Mesothelial cell of epicardium (in vitro differentiated cells): ENCODE data around the gene SMARCE1. TPM values are rescaled to one million over a fixed set of nuclear protein-coding genes. Genes with fewer than 3 reads are reported as not detected.

ENCODE experiments used
- DNase-seq, 2 experiments: peaks; one replicate each; pipeline ENCODE4 v3.0.0; 2021; ENCODE audit warnings: low spot score in 2 of 2; ENCODE audit not compliant: unreplicated experiment in 2 of 2
- H3K27ac Mint-ChIP-seq: 2 replicates; pipeline ENCODE4 v1.8.0; 2021; ENCODE audit warnings: mixed read lengths
- H3K27me3 Mint-ChIP-seq: 2 replicates; pipeline ENCODE4 v1.8.0; 2021; ENCODE audit warnings: low read depth, mixed read lengths
- H3K36me3 Mint-ChIP-seq: 2 replicates; pipeline ENCODE4 v1.8.0; 2021; ENCODE audit warnings: mixed read lengths
- H3K4me1 Mint-ChIP-seq: 2 replicates; pipeline ENCODE4 v1.8.0; 2021; ENCODE audit warnings: mixed read lengths
- H3K4me3 Mint-ChIP-seq: 2 replicates; pipeline ENCODE4 v1.8.0; 2021; ENCODE audit warnings: mild to moderate bottlenecking, moderate library complexity, mixed read lengths
- H3K9me3 Mint-ChIP-seq: 2 replicates; pipeline ENCODE4 v1.8.0; 2021; ENCODE audit warnings: mixed read lengths
- total RNA-seq: library from RNA; stranded (reverse); gene quantifications from 3 replicates; pipeline ENCODE4 v1.2.1, GENCODE V29; 2021
- TF ChIP-seq, protein P1 (sequence below): fragments of 200-600 bp; sonication (generic); IDR thresholded peaks from one replicate; pipeline ENCODE4 v1.5.0; 2021; ENCODE audit warnings: antibody characterized with exemption; ENCODE audit not compliant: unreplicated experiment

The SMARCE1 gene
- total RNA-seq, 1 donor from 2014 or later: 163 TPM

DNA sequence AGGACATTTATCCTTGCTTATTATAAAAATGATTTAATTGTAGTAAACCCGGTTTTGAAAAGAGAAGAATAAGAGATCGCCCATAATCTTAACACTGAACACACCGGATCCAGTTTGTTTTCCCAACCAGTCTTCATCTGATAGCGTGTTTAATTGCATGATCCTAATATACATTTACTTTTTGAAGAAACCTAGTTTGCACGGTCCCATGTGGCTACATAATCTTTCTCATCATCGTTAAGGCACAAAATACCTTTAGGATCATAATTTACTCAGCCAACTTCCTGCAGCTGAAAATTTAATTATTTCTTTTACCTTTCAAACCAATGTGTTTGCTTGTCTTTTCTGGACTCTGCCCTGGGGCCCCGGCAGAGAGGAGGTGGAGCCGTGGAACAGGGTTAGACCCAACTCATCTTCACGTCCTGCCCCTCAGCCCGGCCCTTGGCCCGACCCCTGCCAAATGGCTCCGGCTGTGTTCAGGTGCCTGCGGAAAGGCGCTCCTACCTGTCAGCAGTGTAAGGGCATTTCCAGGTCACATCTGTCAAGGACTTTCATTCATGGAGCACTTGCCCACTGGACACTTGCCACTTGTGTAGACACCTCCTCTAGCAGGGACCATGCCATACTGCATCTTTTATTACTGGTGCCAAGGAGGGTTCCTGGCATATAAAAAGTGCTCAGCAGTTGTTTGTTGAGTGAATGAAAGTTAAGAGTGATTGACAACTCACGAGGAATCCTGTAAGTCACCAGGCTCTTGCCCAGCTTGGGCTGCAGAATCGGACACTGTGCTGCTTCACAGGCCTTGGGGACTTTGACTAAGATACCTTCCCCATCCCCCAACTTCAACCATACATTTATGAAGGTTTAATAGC lies 28.6 kb downstream of the SMARCE1 start:
- Mint-ChIP-seq H3K36me3 (no peaks in the 10 kb centered on the region), H3K9me3 (no peaks in the 10 kb centered on the region), H3K27ac (no peak overlapping the region), H3K4me3 (no peak overlapping the region), H3K27me3 (peaks cover 6% of the 10 kb centered on the region), H3K4me1 (peaks cover 14% of the 10 kb centered on the region)
- TF ChIP-seq, protein P1, sequence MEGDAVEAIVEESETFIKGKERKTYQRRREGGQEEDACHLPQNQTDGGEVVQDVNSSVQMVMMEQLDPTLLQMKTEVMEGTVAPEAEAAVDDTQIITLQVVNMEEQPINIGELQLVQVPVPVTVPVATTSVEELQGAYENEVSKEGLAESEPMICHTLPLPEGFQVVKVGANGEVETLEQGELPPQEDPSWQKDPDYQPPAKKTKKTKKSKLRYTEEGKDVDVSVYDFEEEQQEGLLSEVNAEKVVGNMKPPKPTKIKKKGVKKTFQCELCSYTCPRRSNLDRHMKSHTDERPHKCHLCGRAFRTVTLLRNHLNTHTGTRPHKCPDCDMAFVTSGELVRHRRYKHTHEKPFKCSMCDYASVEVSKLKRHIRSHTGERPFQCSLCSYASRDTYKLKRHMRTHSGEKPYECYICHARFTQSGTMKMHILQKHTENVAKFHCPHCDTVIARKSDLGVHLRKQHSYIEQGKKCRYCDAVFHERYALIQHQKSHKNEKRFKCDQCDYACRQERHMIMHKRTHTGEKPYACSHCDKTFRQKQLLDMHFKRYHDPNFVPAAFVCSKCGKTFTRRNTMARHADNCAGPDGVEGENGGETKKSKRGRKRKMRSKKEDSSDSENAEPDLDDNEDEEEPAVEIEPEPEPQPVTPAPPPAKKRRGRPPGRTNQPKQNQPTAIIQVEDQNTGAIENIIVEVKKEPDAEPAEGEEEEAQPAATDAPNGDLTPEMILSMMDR: no peak
- DNase-seq: no peak

DNA sequence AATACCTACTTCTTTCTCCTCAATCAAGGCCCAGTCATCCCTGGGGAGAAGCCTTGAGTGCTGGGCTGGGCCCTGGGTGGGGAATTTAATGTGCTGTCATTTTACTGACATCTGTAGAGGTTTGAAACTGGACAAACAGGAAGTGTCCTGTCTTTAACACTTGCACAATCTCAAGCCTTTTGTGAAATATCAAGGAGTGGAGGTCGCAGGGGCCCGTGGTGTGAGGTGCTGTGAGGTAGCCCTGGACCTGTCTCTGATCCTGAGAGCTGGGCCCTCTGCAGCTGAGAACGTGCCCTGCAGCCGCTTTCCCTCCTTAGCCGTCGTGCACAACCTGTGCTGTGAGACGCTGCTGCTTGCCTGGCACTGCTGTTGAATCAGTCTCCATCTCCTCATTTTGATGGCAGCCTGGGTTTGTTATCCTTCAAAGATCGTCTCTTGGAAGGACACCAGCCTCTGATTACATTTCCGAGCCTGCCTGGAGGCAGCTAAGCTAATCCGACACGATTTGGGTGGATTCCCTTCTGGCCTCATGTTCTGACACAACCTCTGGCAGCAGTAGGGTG lies 29.9 kb downstream of the SMARCE1 start:
- Mint-ChIP-seq H3K4me3 (no peak overlapping the region), H3K9me3 (no peaks in the 10 kb centered on the region), H3K27me3 (peaks cover 10% of the 10 kb centered on the region), H3K36me3 (no peaks in the 10 kb centered on the region), H3K4me1 (peaks cover 14% of the 10 kb centered on the region), H3K27ac (no peak overlapping the region)
- DNase-seq: no peak
- TF ChIP-seq, protein P1: no peak

DNA sequence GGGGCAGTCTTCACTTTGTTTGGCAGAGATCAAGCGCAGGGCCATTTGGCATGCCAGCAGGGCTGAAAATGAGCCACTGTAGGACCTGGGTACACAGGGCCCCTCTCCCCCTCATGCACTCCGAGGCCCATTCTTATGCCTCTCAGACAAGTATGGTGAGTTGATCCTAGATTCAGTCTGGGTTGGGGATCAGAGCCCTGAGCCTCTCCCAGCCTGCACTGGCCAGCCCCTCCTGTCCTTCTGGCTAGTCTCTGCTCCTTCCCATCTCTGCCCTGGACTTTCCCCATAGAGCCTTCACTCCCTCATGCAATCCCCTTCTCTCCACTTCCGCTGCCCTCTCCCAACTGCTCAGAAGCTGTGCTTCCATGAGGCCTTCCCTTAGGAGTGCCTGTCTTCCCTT lies 31.0 kb downstream of the SMARCE1 start:
- no peak overlapping the region for H3K4me3 Mint-ChIP-seq
- no peaks in the 10 kb centered on the region for H3K36me3 Mint-ChIP-seq
- TF ChIP-seq, protein P1: no peak
- no peaks in the 10 kb centered on the region for H3K9me3 Mint-ChIP-seq
- H3K27ac Mint-ChIP-seq: no peak overlapping the region
- peaks cover 13% of the 10 kb centered on the region for H3K4me1 Mint-ChIP-seq
- peaks cover 10% of the 10 kb centered on the region for H3K27me3 Mint-ChIP-seq
- DNase-seq: no peak

DNA sequence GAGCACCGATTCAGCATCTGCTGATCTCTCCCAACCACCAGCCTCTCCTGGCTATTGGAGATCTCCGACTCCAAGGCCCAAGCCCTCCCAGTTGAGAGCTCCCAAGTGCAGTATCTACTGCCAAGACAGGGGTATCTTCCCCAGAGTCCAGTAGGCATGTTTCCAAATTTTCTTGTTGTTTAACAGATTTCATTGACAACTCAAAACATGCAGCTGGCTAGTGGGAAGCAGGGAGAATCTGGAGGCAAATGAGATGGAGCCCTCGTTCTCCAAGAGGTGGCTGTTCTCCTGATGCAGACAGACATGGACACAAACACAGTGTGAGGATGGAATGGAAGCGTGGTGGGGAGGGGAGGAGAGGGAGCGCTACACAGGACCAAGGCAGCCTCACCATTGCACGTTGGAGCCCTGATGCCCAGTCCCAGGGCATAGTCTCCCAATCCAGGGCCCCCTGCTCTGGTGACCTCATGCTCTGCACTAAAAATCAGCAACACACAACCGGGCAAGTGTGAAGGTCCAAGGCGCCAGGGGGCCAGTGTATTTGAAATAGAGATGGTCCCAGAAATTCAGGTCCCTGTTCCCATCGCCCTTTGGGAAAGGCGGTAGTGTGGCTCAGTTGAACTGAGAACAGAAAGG lies 31.7 kb downstream of the SMARCE1 start:
- TF ChIP-seq, protein P1: no peak
- Mint-ChIP-seq H3K4me1 (peaks cover 7% of the 10 kb centered on the region), H3K27me3 (peaks cover 10% of the 10 kb centered on the region), H3K27ac (no peak overlapping the region), H3K36me3 (no peaks in the 10 kb centered on the region), H3K4me3 (no peak overlapping the region), H3K9me3 (no peaks in the 10 kb centered on the region)
- no peak for DNase-seq

DNA sequence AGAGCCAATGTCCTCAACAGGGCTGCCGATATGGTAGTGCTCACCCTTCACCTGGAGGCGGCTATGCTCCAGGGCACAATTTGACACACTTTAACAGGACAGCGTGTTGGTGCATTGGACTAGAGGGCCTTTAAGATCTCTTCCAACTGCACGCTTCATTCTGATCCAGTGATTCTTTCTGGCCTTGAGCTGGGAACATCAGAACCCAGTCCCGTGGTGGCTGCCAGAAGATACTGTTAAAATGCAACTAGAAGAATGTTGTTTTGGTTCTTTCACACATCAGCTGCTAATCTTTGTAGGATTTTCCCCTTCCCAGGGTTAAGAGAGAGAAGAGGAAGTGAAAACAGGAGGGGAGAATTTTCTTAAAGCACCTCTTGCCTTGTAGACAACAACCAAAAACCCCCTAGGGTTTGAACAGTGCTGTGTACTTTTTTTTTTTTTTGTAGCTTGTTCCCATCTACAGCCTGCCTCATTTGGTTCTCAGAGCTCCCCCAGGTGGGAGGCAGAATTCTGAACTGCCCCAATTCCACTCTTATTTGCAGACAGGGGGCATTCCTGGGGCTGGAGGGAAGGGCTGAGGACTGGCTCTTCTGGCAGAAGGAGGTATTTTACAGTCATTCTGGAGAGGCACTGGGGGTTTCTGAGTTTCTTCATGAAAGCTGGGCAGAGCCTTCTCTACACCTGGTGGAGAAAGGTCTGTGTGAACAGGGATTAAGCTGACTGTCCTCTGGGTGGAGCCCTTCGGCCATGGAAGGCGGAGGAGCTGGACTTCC lies 32.4 kb downstream of the SMARCE1 start:
- Mint-ChIP-seq H3K27me3 (peaks cover 13% of the 10 kb centered on the region), H3K36me3 (no peaks in the 10 kb centered on the region), H3K4me3 (no peak overlapping the region), H3K27ac (no peak overlapping the region), H3K4me1 (peaks cover 5% of the 10 kb centered on the region), H3K9me3 (no peaks in the 10 kb centered on the region)
- TF ChIP-seq, protein P1: no peak
- no peak for DNase-seq
